ENCODE results near the gene IL25. TPM values are rescaled to one million over a fixed set of nuclear protein-coding genes. Genes with fewer than 3 reads are reported as not detected.

The IL25 gene
- polyA plus RNA-seq, 2 of the 4 experiments (the other 2 are of a cell fraction), result not detected

- CTCF ChIA-PET, result interaction anchor here (0.6 to 3.2 kb wide), 10 partner anchors 9 to 106 kb away, joined by 3 to 24 read pairs (median 5); no protein-coding TSS in a partner anchor
- POLR2A ChIA-PET, result no interaction called here
- 71% methylated on average over 5 of the region's 5 CpGs for WGBS (ENCODE audit: missing lambda C conversion rate)
- DNase-seq (ENCODE audit: low read depth in 1 of 2, low spot score in 1 of 2), result no peak
- Histone ChIP-seq H3K4me1 (0 out of 3 replicates have a peak, but pooled peaks cover 3% of the 10 kb centered on the region), H3K27ac (no peak overlapping the region), H3K9me3 (no peaks in the 10 kb centered on the region), H3K4me2 (peak overlapping the region; percentile 83), H3K4me3 (peak overlapping the region; percentile 52; the same call in 2 of the 3 replicates)
- no peak for ATAC-seq
- FAIRE-seq, result no peak
- TF ChIP-seq KDM1A (IDR thresholded peaks at IDR 0.05; ENCODE audit: low read depth), result no peak
- no peak for TF ChIP-seq RAD21 (conservative IDR thresholded peaks at IDR 0.05 in 1 of 2, IDR thresholded peaks at IDR 0.05 in 1 of 2)
Observed at GRCh38 chr14:23353433-23353780, 19.2 kb upstream of the IL25 start.

- CTCF ChIA-PET, result interaction anchor here (1.3 to 3.2 kb wide), 2 partner anchors 25 to 90 kb away, joined by 4 to 24 read pairs; no protein-coding TSS in a partner anchor
- FAIRE-seq (no peak), ATAC-seq (no peak), DNase-seq (ENCODE audit: low read depth in 1 of 2, low spot score in 1 of 2) (no peak)
- no peak overlapping the region for H3K4me2 ChIP-seq
- no peak overlapping the region for H3K27ac ChIP-seq
- WGBS (ENCODE audit: missing lambda C conversion rate), result 60% methylated on average over 6 of the region's 6 CpGs
- 0 out of 3 replicates have a peak, but pooled peaks cover 3% of the 10 kb centered on the region for H3K4me1 ChIP-seq
- no peak overlapping the region for H3K4me3 ChIP-seq
- no peaks in the 10 kb centered on the region for H3K9me3 ChIP-seq
- POLR2A ChIA-PET, result no interaction called here
- TF ChIP-seq CTCF (IDR thresholded peaks at IDR 0.05) (no peak), REST (IDR thresholded peaks at IDR 0.05) (no peak), HES2 (IDR thresholded peaks at IDR 0.05) (no peak), POLR2A (IDR thresholded peaks at IDR 0.05; ENCODE audit: low read length) (no peak), HMGXB4 (CRISPR knock-in tag; IDR thresholded peaks at IDR 0.05; ENCODE audit: borderline replicate concordance) (no peak), ZSCAN20 (CRISPR knock-in tag; IDR thresholded peaks at IDR 0.05) (no peak), EHMT2 (IDR thresholded peaks at IDR 0.05; ENCODE audit: low read depth) (no peak), ZC3H11A (IDR thresholded peaks at IDR 0.05) (no peak), EHF (CRISPR knock-in tag; IDR thresholded peaks at IDR 0.05) (no peak), ZNF302 (CRISPR knock-in tag; IDR thresholded peaks at IDR 0.05) (no peak), CEBPB (IDR thresholded peaks at IDR 0.05) (no peak), POLR2AphosphoS2 (conservative IDR thresholded peaks at IDR 0.05; ENCODE audit: low read length) (no peak), USF2 (IDR thresholded peaks at IDR 0.05) (no peak), ZFP36 (IDR thresholded peaks at IDR 0.05; ENCODE audit: borderline replicate concordance, partially characterized antibody) (no peak), NFE2L2 (conservative IDR thresholded peaks at IDR 0.05; ENCODE audit: low read length) (no peak), RAD21 (conservative IDR thresholded peaks at IDR 0.05 in 1 of 2, IDR thresholded peaks at IDR 0.05 in 1 of 2) (no peak)
Observed at GRCh38 chr14:23354990-23355389, 17.6 kb upstream of the IL25 start.

All from A549 (cell line).